Endothelial cell of umbilical vein (primary cell): ENCODE data around the gene SOCS3. TPM values are rescaled to one million over a fixed set of nuclear protein-coding genes. Genes with fewer than 3 reads are reported as not detected.
A peak's percentile ranks its signal among the peaks of the same experiment; 100 is the strongest.

Source experiments
- BruUV-seq: library from RNA; stranded (reverse); fragments of 400-500 nt; replicated peaks from 2 replicates; lab custom pipeline; 2021; lab: Mats Ljungman, UMichigan
- CTCF ChIA-PET: fragments of 300-600, 350-600 bp; sonication (Branson Sonifier 250); formaldehyde crosslinking; loops from one replicate; lab custom pipeline; 2021; ENCODE audit warnings: antibody characterized with exemption, inconsistent platforms; lab: Charles Lee
- POLR2A ChIA-PET: fragments of 300-600, 350-600 bp; sonication (Branson Sonifier 250); formaldehyde crosslinking; loops from one replicate; lab custom pipeline; 2021; ENCODE audit warnings: antibody characterized with exemption, inconsistent platforms; lab: Charles Lee
- DNase-seq: peaks from one replicate; pipeline ENCODE4 v3.0.0-alpha.2; 2011; ENCODE audit warnings: low read depth, low spot score
- FAIRE-seq: peaks from 2 replicates; lab custom pipeline; 2011; peaks lifted over from hg19 to GRCh38; lab: Jason Lieb, UNC
- H2AFZ ChIP-seq: 2 replicates; pipeline ENCODE4 v1.6.0; 2012; ENCODE audit warnings: low read depth, low read length, control low read depth, inconsistent platforms
- H3K27ac ChIP-seq: 2 replicates; pipeline ENCODE4 v1.5.1; 2011; ENCODE audit warnings: low read depth, mild to moderate bottlenecking, control low read depth, low read length, moderate library complexity; ENCODE audit not compliant: insufficient read depth
- H3K27me3 ChIP-seq, 2 experiments: 2 replicates each; pipeline versions ENCODE4 v1.6.0 to v1.6.1; 2011; ENCODE audit warnings: low read length in 2 of 2, mixed read lengths in 1 of 2; ENCODE audit not compliant: control insufficient read depth in 2 of 2, insufficient read depth in 2 of 2
- H3K36me3 ChIP-seq, 2 experiments: 2 replicates in 1 of 2; 3 replicates in 1 of 2; pipeline ENCODE4 v1.5.1; 2011; ENCODE audit warnings: low read length in 2 of 2, mild to moderate bottlenecking in 1 of 2, moderate library complexity in 1 of 2; ENCODE audit not compliant: control insufficient read depth in 2 of 2, insufficient read depth in 2 of 2; ENCODE audit errors: extremely low read depth in 1 of 2
- H3K4me1 ChIP-seq: 3 replicates; pipeline ENCODE4 v1.5.1; 2011; ENCODE audit warnings: mild to moderate bottlenecking, low read length; ENCODE audit not compliant: control insufficient read depth, insufficient read depth; ENCODE audit errors: extremely low read depth
- H3K4me2 ChIP-seq: 2 replicates; pipeline ENCODE4 v1.6.1; 2011; ENCODE audit warnings: low read length, control low read depth, mixed read lengths; ENCODE audit not compliant: insufficient read depth
- H3K4me3 ChIP-seq, 3 experiments: fragments of 200-600 bp in 1 of 3; sonication (generic), shearing (Covaris generic) in 1 of 3; replicated peaks in 1 of 3; 2 replicates each; pipeline ENCODE4 v1.5.1; 2011 to 2016; ENCODE audit warnings: control low read depth in 3 of 3, low read length in 3 of 3, mild to moderate bottlenecking in 2 of 3, inconsistent platforms in 1 of 3, low read depth in 1 of 3, moderate library complexity in 1 of 3; ENCODE audit not compliant: insufficient read depth in 1 of 3
- H3K79me2 ChIP-seq: 2 replicates; pipeline ENCODE4 v1.6.0; 2012; ENCODE audit warnings: low read length, inconsistent platforms; ENCODE audit not compliant: control insufficient read depth, insufficient read depth
- H3K9ac ChIP-seq: replicated peaks from 2 replicates; pipeline ENCODE3; 2011; ENCODE audit warnings: low read length, control low read depth; ENCODE audit not compliant: insufficient read depth; ENCODE audit errors: extremely low read depth
- H3K9me1 ChIP-seq: replicated peaks from 3 replicates; pipeline ENCODE4 v1.6.0; 2011; ENCODE audit warnings: mild to moderate bottlenecking, low read length; ENCODE audit not compliant: control insufficient read depth, insufficient read depth; ENCODE audit errors: extremely low read depth
- H3K9me3 ChIP-seq: replicated peaks from 2 replicates; pipeline ENCODE4 v1.5.1; 2012; ENCODE audit warnings: low read length, inconsistent platforms; ENCODE audit not compliant: control insufficient read depth, insufficient read depth
- H4K20me1 ChIP-seq: replicated peaks from 2 replicates; pipeline ENCODE3; 2011; ENCODE audit warnings: mild to moderate bottlenecking, low read length; ENCODE audit not compliant: control insufficient read depth, insufficient read depth; ENCODE audit errors: extremely low read depth
- CTCF ChIP-seq, 2 donors: IDR thresholded peaks; 1 replicate in 1 of 2; 2 replicates in 1 of 2; pipeline ENCODE4 v1.5.1; 2011; ENCODE audit warnings: low read length in 2 of 2, mild to moderate bottlenecking in 2 of 2, moderate library complexity in 2 of 2, control low read depth in 1 of 2, inconsistent platforms in 1 of 2, low read depth in 1 of 2; ENCODE audit not compliant: insufficient read depth in 1 of 2; ENCODE audit errors: extremely low read depth in 1 of 2
- FOS ChIP-seq: IDR thresholded peaks from 2 replicates; pipeline ENCODE4 v1.6.1; 2011; ENCODE audit warnings: mild to moderate bottlenecking, low read length, moderate library complexity, borderline replicate concordance; ENCODE audit not compliant: insufficient read depth
- GATA2 ChIP-seq: IDR thresholded peaks from 2 replicates; pipeline ENCODE4 v1.7.0; 2011; ENCODE audit warnings: low read depth, mild to moderate bottlenecking, moderate library complexity, mixed read lengths, low read length; ENCODE audit not compliant: insufficient read length, insufficient read depth
- JUN ChIP-seq: IDR thresholded peaks from 2 replicates; pipeline ENCODE4 v1.6.1; 2011; ENCODE audit warnings: borderline replicate concordance, low read depth; ENCODE audit not compliant: insufficient read length, insufficient read depth
- MAX ChIP-seq: IDR thresholded peaks from 2 replicates; pipeline ENCODE4 v1.6.1; 2011; ENCODE audit not compliant: insufficient read depth, insufficient read length
- MYC ChIP-seq: IDR thresholded peaks from one replicate; pipeline ENCODE4 v1.6.1; 2011; ENCODE audit warnings: mild to moderate bottlenecking, low read depth, low read length
- POLR2A ChIP-seq: IDR thresholded peaks from 2 replicates; pipeline ENCODE4 v1.6.1; 2012; ENCODE audit warnings: low read depth, mild to moderate bottlenecking, control low read depth, low read length
- dilution Hi-C: fragments of 300-500 bp; cut with MboI; formaldehyde crosslinking; loops from one replicate; pipeline ENCODE4 v1.15.0; 2019; ENCODE audit warnings: low sequenced_read_pairs; ENCODE audit not compliant: extremely low pct_ligation_motif_present
- intact Hi-C: fragments of 100-400 bp; cut with micrococcal nuclease; formaldehyde crosslinking; loops from one replicate; pipeline ENCODE4 v1.10.0; 2022
- polyA plus RNA-seq, 4 experiments: library from polyadenylated mRNA; depleted of rRNA in 3 of 4; stranded (reverse) in 3 of 4; unstranded in 1 of 4; fragments of >200 nt; gene quantifications; 2 replicates each; pipeline versions ENCODE4 v1.2.1 to v1.2.3, GENCODE V29; 2011 to 2012; ENCODE audit warnings: missing spikeins in 1 of 4
- total RNA-seq: library from RNA; stranded (reverse); gene quantifications from 2 replicates; pipeline ENCODE4 v1.2.3, GENCODE V29; 2021

Gene SOCS3
- total and polyA plus RNA-seq, 2 donors (not counting 3 experiments of a cell fraction or from before 2014, with no cell fraction given): 6.2 to 14.3 TPM

GRCh38 chr17:78316867-78317789 lies 42.7 kb downstream of the SOCS3 start:
- H2AFZ ChIP-seq: peak overlapping the region; percentile 36
- intact Hi-C loops: no loop called here
- dilution Hi-C loops: no loop called here
- no peak overlapping the region for H3K9ac ChIP-seq
- H4K20me1 ChIP-seq: no peaks in the 10 kb centered on the region
- H3K4me2 ChIP-seq: no peak overlapping the region
- FAIRE-seq: peak; percentile 76
- H3K36me3 ChIP-seq: no peaks in the 10 kb centered on the region
- no peaks in the 10 kb centered on the region for H3K27me3 ChIP-seq
- no peak overlapping the region for H3K4me3 ChIP-seq
- H3K79me2 ChIP-seq: no peaks in the 10 kb centered on the region
- no peaks in the 10 kb centered on the region for H3K9me1 ChIP-seq
- BruUV-seq: no TSS peak
- TF ChIP-seq FOS (no peak), MYC (no peak), JUN (no peak), CTCF (IDR thresholded peaks at IDR 0.05; ENCODE audit: extremely low read depth in 1 of 2, insufficient read depth in 1 of 2, low read depth in 1 of 2, low read length in 2 of 2) (no peak), MAX (no peak), GATA2 (no peak), POLR2A (no peak)
- H3K4me1 ChIP-seq: peaks cover 25% of the 10 kb centered on the region
- ChIA-PET CTCF (interaction anchor here (1.2 to 2.4 kb wide), 6 partner anchors 8 to 44 kb away, joined by 3 to 9 read pairs (median 4); no protein-coding TSS in a partner anchor), POLR2A (no interaction called here)
- peak overlapping the region; percentile 69 for H3K27ac ChIP-seq
- no peak for DNase-seq
- H3K9me3 ChIP-seq: no peaks in the 10 kb centered on the region
